Motor neuron (in vitro differentiated cells): ENCODE measurements around the gene GRIN2D. TPM values are rescaled to one million over a fixed set of nuclear protein-coding genes. Genes with fewer than 3 reads are reported as not detected.

Source experiments
- ATAC-seq, 8 experiments: fragments of 200-7000 bp; cut with Tn5 transposase; replicated peaks in 6 of 8; 2 replicates each; pipeline ENCODE4 v1.8.0; 2021; ENCODE audit warnings: mild to moderate bottlenecking in 8 of 8, moderate library complexity in 8 of 8
- H3K27ac ChIP-seq, 2 donors: fragments of 250-450 bp; sonication (Bioruptor Pico); 2 replicates each; pipeline ENCODE4 v1.9.0; 2021; ENCODE audit warnings: antibody characterized with exemption in 2 of 2, mild to moderate bottlenecking in 2 of 2, moderate library complexity in 1 of 2
- H3K4me1 ChIP-seq, 2 donors: fragments of 250-450 bp; sonication (Bioruptor Pico); replicated peaks in 1 of 2; 2 replicates each; pipeline ENCODE4 v1.6.1; 2021; ENCODE audit warnings: antibody characterized with exemption in 2 of 2, mild to moderate bottlenecking in 2 of 2, moderate library complexity in 1 of 2
- H3K4me3 ChIP-seq, 5 donors: fragments of 250-450 bp; sonication (Bioruptor Pico); 2 replicates each; pipeline ENCODE4 v1.9.0; 2021; ENCODE audit warnings: antibody characterized with exemption in 5 of 5, mild to moderate bottlenecking in 5 of 5, moderate library complexity in 4 of 5
- WGBS, 10 experiments: fragments of 450-650 bp; shearing (Covaris generic); methylation state at CpG; one replicate each; pipeline ENCODE4 v1.0.0; 2022; 5-methylcytosine and 5-hydroxymethylcytosine counted together
- in situ Hi-C, 9 experiments: fragments of 400-800 bp; cut with MboI; loops; one replicate each; pipeline ENCODE4 v1.15.0; 2021; ENCODE audit warnings: low sequenced_read_pairs in 9 of 9, low pct_unique_long_range_greater_than_20kb in 2 of 9; ENCODE audit not compliant: unreplicated experiment in 9 of 9
- total RNA-seq, 8 experiments: library from RNA; unstranded; fragments of 300-600 nt; gene quantifications; 2 replicates each; pipeline versions ENCODE4 v1.2.3 to v1.2.4, GENCODE V29; 2022

GRIN2D gene
- total RNA-seq, 8 experiments from 2014 or later: 0.31 to 3.2 (median 1.2) TPM

DNA sequence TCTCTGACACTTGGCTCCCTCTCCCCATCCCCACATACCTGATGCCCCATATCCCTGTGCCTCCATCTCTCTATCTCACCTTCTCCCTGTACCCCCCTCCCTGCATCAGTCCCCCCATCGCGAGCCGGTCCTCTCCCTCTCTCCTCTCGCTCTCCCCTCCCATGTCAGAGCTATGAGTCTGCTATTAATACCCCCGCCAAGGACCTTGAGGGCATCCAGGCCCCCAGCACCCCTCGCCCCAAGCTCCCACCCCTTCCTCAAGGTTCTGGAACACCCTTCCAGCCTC, 1.6 kb downstream of the GRIN2D start:
- H3K27ac ChIP-seq: no peak overlapping the region
- peaks cover 38 to 57% of the 10 kb centered on the region in 2 donors for H3K4me1 ChIP-seq
- in situ Hi-C loops: no loop called here
- no CpG with 5 or more reads among the region's 6 CpGs for WGBS, 10 experiments
- H3K4me3 ChIP-seq: peak overlapping the region; percentile 49 to 63 (median 58)
- ATAC-seq: no peak

DNA sequence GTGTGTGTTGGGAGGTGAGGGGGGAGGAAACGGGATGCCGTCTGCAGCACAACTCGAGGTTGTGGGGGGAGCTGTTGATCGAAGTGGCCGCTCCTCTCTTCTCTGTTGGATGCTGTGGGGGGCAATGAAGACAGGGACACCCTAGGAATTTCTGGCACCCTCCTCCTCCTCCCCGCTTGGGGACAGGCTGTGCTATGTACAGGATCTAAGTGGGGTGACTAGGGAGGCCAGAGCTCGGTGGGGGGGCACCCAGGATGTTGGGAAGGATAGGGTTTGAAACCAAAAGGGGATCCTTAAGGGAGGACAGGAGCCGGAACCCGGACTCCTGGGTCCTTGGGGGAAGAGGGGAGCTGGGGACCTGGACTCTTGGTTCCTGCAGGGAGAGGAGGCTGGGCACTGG, 2.0 kb downstream of the GRIN2D start:
- Histone ChIP-seq H3K4me1 (peaks cover 42 to 61% of the 10 kb centered on the region in 2 donors), H3K27ac (no peak overlapping the region), H3K4me3 (peak overlapping the region; percentile 49 to 63 (median 58))
- no peak for ATAC-seq
- 0 to 60% (median 39%) methylated on average over 1 to 2 of the region's 9 CpGs; no CpG with 5 or more reads in 6 of the 10 experiments for whole genome bisulfite sequencing, 10 experiments
- in situ Hi-C loops: no loop called here

DNA sequence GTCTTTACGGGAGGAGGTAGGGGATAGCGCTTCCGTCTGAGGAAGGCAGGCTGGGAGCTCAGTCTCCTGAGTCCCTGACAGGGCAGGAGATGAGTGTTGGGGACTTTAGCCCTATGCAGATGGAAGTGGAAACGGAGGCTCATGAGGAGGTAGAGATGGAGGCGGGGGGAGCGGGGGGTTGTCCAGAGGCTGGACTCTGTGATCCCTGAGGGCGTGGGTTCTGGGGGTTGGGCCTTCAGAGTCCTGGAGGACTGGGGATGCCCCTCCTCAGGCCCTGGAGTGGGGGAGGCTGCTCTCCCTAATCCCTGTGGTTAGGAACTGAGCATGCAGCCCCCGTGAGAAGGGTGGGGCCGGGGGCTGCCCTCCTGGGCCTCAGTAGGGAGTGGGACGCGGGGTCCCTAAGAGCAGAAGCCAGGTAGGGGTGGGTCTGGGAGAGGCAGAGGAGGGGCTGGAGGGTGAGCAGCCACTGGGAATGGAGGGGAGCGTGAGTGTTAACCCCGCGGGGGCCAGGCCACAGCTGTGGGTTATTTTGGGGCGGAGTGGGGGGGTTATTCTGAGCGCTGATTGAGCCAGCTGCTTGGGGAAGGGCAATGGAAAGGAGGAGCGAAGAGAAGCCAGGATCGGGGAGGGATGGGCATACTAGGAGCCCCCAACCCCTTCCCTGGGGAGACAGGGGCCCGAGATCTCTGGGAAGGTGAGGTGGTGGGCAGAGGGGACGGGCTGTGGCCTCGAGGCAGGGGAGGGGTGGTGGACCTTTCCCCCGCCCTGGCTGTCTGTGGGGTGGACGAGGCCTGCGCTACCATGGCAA, 2.8 kb downstream of the GRIN2D start:
- Histone ChIP-seq H3K4me3 (peak overlapping the region in 2 of 5 donors; percentile 58 to 63), H3K27ac (no peak overlapping the region), H3K4me1 (peaks cover 44 to 67% of the 10 kb centered on the region in 2 donors)
- 88% methylated on average over 3 of the region's 24 CpGs; no CpG with 5 or more reads in 9 of the 10 experiments for WGBS, 10 experiments
- in situ Hi-C loops: no loop called here
- ATAC-seq: peak in 3 of 8 experiments; percentile 2 to 8 (median 4)

DNA sequence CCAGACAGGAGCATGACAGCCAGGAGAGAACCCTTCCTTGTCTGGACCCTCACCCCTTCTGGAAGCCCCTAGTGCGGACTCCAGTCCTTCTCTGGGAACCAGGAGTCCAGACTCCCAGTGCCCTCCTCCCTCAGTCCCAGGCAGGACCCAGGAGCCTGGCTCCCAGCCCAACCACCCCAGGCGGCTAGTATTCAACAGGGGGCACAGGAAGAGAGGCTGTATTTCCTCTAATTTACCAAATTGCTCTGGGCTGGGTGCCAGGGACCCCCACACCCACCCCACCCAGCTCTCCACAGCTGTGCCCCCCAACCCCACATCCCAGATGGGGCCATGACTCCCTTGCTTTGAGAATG, 3.3 kb downstream of the GRIN2D start:
- no peak for ATAC-seq
- in situ Hi-C loops: no loop called here
- 60% methylated on average over 1 of the region's 2 CpGs; no CpG with 5 or more reads in 9 of the 10 experiments for WGBS, 10 experiments
- H3K27ac ChIP-seq: no peak overlapping the region
- H3K4me1 ChIP-seq: peaks cover 44 to 67% of the 10 kb centered on the region in 2 donors
- peak overlapping the region in 2 of 5 donors; percentile 58 to 63 for H3K4me3 ChIP-seq

DNA sequence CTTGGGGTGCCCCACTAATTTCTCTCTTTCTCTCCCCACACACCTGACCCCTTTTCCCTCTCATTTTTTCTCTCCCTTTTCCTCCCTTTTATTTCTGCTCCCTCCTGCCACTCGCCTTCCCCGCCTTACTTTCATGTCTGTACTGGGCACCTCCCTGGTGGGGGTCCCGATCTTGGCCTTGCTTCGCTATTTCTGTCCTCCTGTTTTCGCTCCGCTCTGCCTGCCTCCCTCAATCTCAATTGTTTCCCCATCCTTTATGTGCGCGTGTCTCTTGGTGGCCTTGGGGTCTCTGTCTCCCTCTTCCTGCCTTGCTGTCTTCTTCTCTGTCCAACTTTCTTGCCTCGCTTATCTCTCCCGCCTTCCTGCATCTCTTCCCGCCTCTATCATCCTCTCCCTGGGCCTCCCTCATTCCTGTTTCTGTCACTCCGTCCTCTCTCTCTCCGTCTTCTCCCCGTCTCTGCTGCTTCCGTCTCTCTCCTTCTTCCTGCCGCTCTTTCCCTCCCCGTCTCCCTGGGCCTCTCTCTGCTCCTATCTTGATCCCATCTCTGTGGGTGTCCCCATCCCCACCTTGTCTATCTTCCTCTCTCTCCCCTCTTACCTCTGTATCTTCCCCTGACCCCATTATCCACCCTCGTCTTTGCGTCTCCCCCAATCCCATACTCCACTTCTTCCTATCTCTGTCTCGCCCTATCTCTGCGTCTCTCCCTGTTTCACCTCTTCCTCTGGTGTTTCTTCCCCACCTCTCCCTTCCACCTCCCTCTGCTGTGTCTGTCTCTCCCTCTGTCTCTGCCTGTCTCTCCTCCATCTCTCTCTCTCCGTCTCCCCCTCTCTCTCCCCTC, 4.0 kb downstream of the GRIN2D start:
- Histone ChIP-seq H3K4me1 (peaks cover 44 to 67% of the 10 kb centered on the region in 2 donors), H3K4me3 (peak overlapping the region; percentile 20 to 44 (median 23)), H3K27ac (no peak overlapping the region)
- in situ Hi-C loops: no loop called here
- no peak for ATAC-seq
- 29 to 92% (median 61%) methylated on average over 2 to 22 of the region's 22 CpGs for whole genome bisulfite sequencing, 10 experiments

DNA sequence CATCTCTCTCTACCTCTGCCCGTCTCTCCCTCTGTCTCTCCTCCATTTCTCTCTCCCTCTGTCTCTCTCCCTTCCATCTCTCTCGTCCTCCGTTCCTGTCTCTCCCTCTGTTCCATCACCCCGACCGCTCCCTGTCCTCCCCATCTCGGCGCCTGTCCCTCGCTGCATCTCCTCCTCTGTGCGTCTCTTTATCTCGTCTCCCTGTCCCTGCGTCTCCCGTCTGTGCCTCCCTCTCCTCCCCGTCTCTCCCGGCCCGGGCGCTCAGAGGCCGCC, 4.6 kb downstream of the GRIN2D start:
- Histone ChIP-seq H3K27ac (peak overlapping the region in 1 of 2 donors; percentile 80), H3K4me3 (peak overlapping the region; percentile 20 to 44 (median 23)), H3K4me1 (peaks cover 44 to 62% of the 10 kb centered on the region in 2 donors)
- in situ Hi-C loops: no loop called here
- no peak for ATAC-seq
- 0 to 57% (median 5%) methylated on average over 1 to 17 of the region's 17 CpGs; no CpG with 5 or more reads in 1 of the 10 experiments for WGBS, 10 experiments

DNA sequence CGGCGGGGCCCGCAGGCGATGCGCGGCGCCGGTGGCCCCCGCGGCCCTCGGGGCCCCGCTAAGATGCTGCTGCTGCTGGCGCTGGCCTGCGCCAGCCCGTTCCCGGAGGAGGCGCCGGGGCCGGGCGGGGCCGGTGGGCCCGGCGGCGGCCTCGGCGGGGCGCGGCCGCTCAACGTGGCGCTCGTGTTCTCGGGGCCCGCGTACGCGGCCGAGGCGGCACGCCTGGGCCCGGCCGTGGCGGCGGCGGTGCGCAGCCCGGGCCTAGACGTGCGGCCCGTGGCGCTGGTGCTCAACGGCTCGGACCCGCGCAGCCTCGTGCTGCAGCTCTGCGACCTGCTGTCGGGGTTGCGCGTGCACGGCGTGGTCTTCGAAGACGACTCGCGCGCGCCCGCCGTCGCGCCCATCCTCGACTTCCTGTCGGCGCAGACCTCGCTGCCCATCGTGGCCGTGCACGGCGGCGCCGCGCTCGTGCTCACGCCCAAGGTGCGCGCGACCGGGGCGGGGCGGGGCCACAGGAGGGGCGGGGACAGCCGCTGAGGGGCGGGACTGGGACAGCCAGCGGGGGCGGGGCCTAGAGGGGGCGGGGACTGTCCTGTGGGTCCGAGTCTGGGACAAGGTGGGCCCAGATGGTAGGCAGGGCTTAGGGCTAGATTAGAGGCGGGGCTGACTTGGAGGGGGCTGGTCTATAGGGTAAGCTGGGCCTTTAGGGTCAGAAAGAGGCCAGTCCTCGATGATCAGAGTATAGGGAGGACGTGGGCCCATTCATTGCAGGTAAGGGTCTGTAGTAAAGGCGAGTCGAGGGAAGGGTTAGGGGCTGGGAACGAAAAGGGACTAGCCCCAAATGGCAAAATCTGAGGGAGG, 5.1 kb downstream of the GRIN2D start:
- Histone ChIP-seq H3K4me3 (peak overlapping the region; percentile 20 to 44 (median 23)), H3K27ac (peak overlapping the region in 1 of 2 donors; percentile 80), H3K4me1 (peaks cover 40 to 59% of the 10 kb centered on the region in 2 donors)
- 0 to 80% (median 10%) methylated on average over 1 to 4 of the region's 104 CpGs; no CpG with 5 or more reads in 7 of the 10 experiments for WGBS, 10 experiments
- in situ Hi-C loops: no loop called here
- peak; percentile 3 to 71 (median 47) for ATAC-seq

DNA sequence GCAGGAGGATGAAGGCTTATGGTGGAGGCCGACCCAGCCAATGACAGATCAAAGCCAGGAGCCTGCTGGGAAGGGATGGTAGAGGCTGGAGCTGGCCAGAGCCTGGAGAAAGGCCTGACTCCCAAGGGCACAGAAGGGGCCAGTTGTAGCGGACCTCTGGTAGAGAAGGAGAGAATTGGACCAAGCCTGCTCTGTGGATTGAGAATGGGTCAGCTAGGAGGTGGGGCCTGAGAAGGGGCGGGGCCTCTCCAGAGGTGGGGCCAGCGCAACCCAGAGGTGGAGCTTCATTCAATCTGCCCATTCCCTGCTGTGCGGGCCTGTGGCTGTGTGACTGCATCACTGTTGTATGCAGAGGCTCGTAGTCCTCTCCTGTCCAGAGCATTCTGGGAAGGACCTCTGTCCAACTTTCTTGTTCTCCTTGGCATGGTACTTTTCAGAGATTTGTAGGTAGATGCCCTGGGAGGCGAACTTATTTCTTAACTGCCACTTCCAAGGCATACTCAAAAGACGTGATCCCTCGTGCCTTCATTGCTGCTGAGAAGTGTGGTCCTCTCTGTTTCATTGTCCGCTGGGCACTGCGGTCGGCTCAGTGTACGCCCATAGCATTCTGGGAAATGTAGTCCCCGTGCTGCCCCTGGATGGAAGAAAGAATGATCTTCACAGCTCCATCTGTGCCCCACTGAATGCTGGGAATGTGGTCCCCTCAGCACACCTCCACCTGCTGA, 6.7 kb downstream of the GRIN2D start:
- 0 to 48% (median 12%) methylated on average over 1 to 5 of the region's 14 CpGs; no CpG with 5 or more reads in 2 of the 10 experiments for WGBS, 10 experiments
- H3K4me1 ChIP-seq: peaks cover 31 to 52% of the 10 kb centered on the region in 2 donors
- peak overlapping the region; percentile 36 to 69 for H3K27ac ChIP-seq
- in situ Hi-C loops: no loop called here
- ATAC-seq: peak; percentile 65 to 78 (median 72)
- peak overlapping the region in 1 of 5 donors; percentile 25 for H3K4me3 ChIP-seq

DNA sequence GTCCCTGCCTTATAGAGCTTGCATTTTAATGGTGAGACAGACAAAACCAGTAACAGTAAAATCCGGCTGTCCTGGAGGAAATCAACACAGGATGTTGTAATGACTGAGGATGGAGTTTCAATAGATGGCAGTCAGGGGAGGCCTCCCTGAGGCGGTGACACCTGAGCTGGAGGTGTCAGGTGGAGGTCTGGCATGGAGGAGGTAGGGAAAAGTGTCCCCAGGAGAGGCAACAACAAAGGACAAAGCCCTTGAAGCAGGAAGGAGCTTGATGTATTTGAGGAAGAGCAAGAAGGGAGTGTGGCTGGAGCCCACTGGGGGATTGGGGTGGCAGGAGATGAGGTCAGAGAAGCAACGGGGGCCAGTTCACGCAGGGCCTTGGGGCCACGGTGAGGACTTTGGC, 7.8 kb downstream of the GRIN2D start:
- Histone ChIP-seq H3K4me1 (peaks cover 20 to 41% of the 10 kb centered on the region in 2 donors), H3K4me3 (no peak overlapping the region), H3K27ac (no peak overlapping the region)
- 31 to 98% (median 82%) methylated on average over 1 to 5 of the region's 5 CpGs; no CpG with 5 or more reads in 3 of the 10 experiments for WGBS, 10 experiments
- in situ Hi-C loops: no loop called here
- ATAC-seq: no peak

DNA sequence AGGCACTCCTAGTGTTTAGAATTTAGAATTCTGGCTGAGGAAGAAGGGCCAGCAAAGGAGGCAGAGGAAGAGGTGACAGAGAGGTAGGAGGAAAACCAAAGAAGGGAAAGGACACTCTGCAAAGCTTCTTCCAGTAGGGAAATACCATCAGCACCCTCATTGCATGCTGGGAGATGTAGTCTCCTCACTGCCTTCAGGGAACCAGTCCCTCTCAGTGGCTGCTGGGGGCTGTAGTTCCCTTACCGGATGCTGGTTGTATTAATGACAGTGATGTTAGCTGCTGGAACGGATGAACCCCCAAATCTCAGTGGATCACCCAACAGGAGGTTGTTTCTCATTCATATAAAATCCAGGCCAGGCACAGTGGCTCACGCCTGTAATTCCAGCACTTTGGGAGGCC, 10.1 kb downstream of the GRIN2D start:
- ATAC-seq: peak in 6 of 8 experiments; percentile 5 to 57 (median 36)
- no peak overlapping the region for H3K4me3 ChIP-seq
- peaks cover 6 to 22% of the 10 kb centered on the region in 2 donors for H3K4me1 ChIP-seq
- 0 to 100% (median 40%) methylated on average over 1 to 3 of the region's 3 CpGs; no CpG with 5 or more reads in 4 of the 10 experiments for WGBS, 10 experiments
- in situ Hi-C loops: no loop called here
- H3K27ac ChIP-seq: no peak overlapping the region

DNA sequence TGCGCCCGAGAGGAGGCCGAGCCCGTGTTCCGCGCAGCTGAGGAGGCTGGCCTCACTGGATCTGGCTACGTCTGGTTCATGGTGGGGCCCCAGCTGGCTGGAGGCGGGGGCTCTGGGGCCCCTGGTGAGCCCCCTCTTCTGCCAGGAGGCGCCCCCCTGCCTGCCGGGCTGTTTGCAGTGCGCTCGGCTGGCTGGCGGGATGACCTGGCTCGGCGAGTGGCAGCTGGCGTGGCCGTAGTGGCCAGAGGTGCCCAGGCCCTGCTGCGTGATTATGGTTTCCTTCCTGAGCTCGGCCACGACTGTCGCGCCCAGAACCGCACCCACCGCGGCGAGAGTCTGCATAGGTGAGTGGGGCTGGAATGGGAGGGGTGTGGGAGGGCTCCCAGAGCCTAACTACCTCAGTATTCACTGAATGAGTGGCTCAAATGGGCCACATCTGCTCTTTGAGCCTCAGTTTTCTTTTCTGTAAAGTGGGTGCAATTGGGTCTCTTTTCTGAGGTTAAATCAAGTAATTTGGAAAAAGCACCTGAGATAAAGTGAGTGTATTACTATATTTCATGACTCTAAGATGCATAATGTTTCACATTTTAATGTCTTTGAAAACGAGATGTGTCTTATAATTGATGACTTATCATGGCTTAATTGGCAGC, 11.7 kb downstream of the GRIN2D start:
- 50 to 100% (median 93%) methylated on average over 1 to 7 of the region's 27 CpGs; no CpG with 5 or more reads in 3 of the 10 experiments for WGBS, 10 experiments
- no peak for ATAC-seq
- Histone ChIP-seq H3K4me3 (no peak overlapping the region), H3K27ac (no peak overlapping the region), H3K4me1 (peaks cover 6 to 11% of the 10 kb centered on the region in 2 donors)
- in situ Hi-C loops: no loop called here

DNA sequence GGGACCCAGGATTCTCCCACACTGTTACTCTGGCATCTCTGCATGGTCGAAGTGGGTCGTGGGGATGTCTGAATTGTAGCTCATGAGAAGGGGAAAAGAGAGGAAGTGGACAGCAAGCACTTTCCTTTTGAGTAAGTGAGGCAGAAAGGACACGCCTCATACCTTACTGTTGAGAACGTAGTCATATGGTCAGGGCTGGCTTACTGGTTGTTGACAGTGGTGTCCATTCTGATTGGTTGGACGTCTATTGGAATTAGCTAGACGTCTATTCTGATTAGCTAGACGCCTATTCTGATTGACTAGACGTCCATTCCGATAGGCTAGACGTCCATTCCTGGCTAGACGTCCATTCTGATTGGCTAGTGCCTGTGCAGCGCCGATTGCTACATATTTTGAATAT, 12.4 kb downstream of the GRIN2D start:
- WGBS, 10 experiments: 20 to 94% (median 78%) methylated on average over 1 to 7 of the region's 13 CpGs; no CpG with 5 or more reads in 4 of the 10 experiments
- in situ Hi-C loops: no loop called here
- no peak for ATAC-seq
- H3K4me3 ChIP-seq: no peak overlapping the region
- H3K27ac ChIP-seq: no peak overlapping the region
- peaks cover 0 to 4% of the 10 kb centered on the region in 2 donors for H3K4me1 ChIP-seq
